Kidney (tissue), 22 donors: ENCODE data around the gene SLC1A1. TPM values are rescaled to one million over a fixed set of nuclear protein-coding genes. Genes with fewer than 3 reads are reported as not detected.

Experiments used
- DNase-seq, 5 donors: peaks; one replicate each; pipeline ENCODE4 v3.0.0-alpha.2; 2013 to 2020
- FAIRE-seq: peaks from 2 replicates; lab custom pipeline; 2012; peaks lifted over from hg19 to GRCh38; lab: Jason Lieb, UNC
- H3K27ac ChIP-seq, 2 donors: one replicate each; pipeline ENCODE4 v1.7.0; 2013; ENCODE audit warnings: low read depth in 2 of 2, low read length in 2 of 2, inconsistent platforms in 1 of 2
- H3K27me3 ChIP-seq: one replicate; pipeline ENCODE4 v1.7.1; 2013; ENCODE audit warnings: low read length, inconsistent platforms; ENCODE audit not compliant: control insufficient read depth, insufficient read depth
- H3K36me3 ChIP-seq, 3 donors: one replicate each; pipeline versions ENCODE4 v1.7.0 to v1.7.1; 2013; ENCODE audit warnings: low read length in 3 of 3, control low read depth in 1 of 3, inconsistent platforms in 1 of 3; ENCODE audit not compliant: insufficient read depth in 3 of 3, control insufficient read depth in 2 of 3
- H3K4me1 ChIP-seq, 3 donors: one replicate each; pipeline versions ENCODE4 v1.7.0 to v1.7.1; 2013; ENCODE audit warnings: low read length in 3 of 3, inconsistent platforms in 1 of 3, low read depth in 1 of 3; ENCODE audit not compliant: control insufficient read depth in 2 of 3, insufficient read depth in 2 of 3
- H3K4me3 ChIP-seq, 3 donors: one replicate each; pipeline versions ENCODE4 v1.7.0 to v1.8.1; 2013; ENCODE audit warnings: low read length in 3 of 3, control low read depth in 1 of 3, inconsistent platforms in 1 of 3
- H3K9ac ChIP-seq, 3 donors: one replicate each; pipeline versions ENCODE4 v1.7.0 to v1.7.1; 2013; ENCODE audit warnings: low read length in 3 of 3, control low read depth in 1 of 3, inconsistent platforms in 1 of 3
- H3K9me3 ChIP-seq, 3 donors: one replicate each; pipeline versions ENCODE4 v1.7.0 to v1.7.1; 2013; ENCODE audit warnings: low read length in 3 of 3, control low read depth in 1 of 3, inconsistent platforms in 1 of 3; ENCODE audit not compliant: control insufficient read depth in 2 of 3, insufficient read depth in 1 of 3
- CTCF ChIP-seq: IDR thresholded peaks from 3 replicates; pipeline ENCODE4 v1.5.1; 2012; ENCODE audit warnings: mild to moderate bottlenecking, moderate library complexity, borderline replicate concordance; ENCODE audit not compliant: insufficient read depth; ENCODE audit errors: extremely low read depth
- intact Hi-C: fragments of 100-400 bp; cut with DNase I; formaldehyde crosslinking; loops from one replicate; pipeline ENCODE4 v1.11.1; 2022
- long read RNA-seq, 10 donors: library from polyadenylated mRNA in 1 of 10; unstranded in 1 of 10; transcript quantifications; one replicate each; pipeline ENCODE4 v2.0.0 and lab custom pipeline, GENCODE V29; 2021 to 2026
- polyA plus RNA-seq: library from polyadenylated mRNA; stranded (reverse); fragments of 350-450 nt; fragmentation: Illumina TruSeq; extraction: RNeasy Lipid Tissue Mini Kit (QIAGEN cat#74804); gene quantifications from one replicate; pipeline ENCODE4 v1.2.3, GENCODE V29; 2014; ENCODE audit warnings: low read depth, low replicate concordance; ENCODE audit not compliant: insufficient read depth
- total RNA-seq: library from RNA; stranded (reverse); fragmentation: NEBNext Ultra II Directional; extraction: Animal tissue kit (Norgen Biotek cat#: 25700); gene quantifications from one replicate; pipeline ENCODE4 v1.2.1, GENCODE V29; 2021
- donor health status: control.
- donor health status: control.
- donor health status: control.
- donor health status: control.
- donor health status: control.
- donor health status: DM: yes; HTN: yes; CAD: no.
- donor health status: Normal renal cell carcinoma (clear cell type).

SLC1A1 gene
- total RNA-seq = 19.0 TPM
- 19.6 TPM for polyA plus RNA-seq
- long read RNA-seq, donor 1, partial matches to known transcripts = 0 of 1 reads
- long read RNA-seq, donor 1, other reads (novel, unspliced or antisense) = 0 of 1 reads
- long read RNA-seq, donor 2, transcript SLC1A1-201 (12 exons, 3,722 nt) = major isoform, 6 of 12 reads
- long read RNA-seq, donor 2, partial matches to known transcripts = 6 of 12 reads
- long read RNA-seq, donor 2, other reads (novel, unspliced or antisense) = 0 of 12 reads
- long read RNA-seq, donor 3, partial matches to known transcripts = 0 of 1 reads
- long read RNA-seq, donor 3, other reads (novel, unspliced or antisense) = 0 of 1 reads
- long read RNA-seq, donor 4, transcript SLC1A1-201 (12 exons, 3,722 nt) = major isoform, 9 of 9 reads
- long read RNA-seq, donor 4, partial matches to known transcripts = 0 of 9 reads
- long read RNA-seq, donor 4, other reads (novel, unspliced or antisense) = 0 of 9 reads
- long read RNA-seq, donor 5, partial matches to known transcripts = 0 of 2 reads
- long read RNA-seq, donor 5, other reads (novel, unspliced or antisense) = 0 of 2 reads
- long read RNA-seq, donor 6 = 0 reads
- long read RNA-seq, donor 7, transcript SLC1A1-201 (12 exons, 3,722 nt) = major isoform, 32 of 48 reads
- long read RNA-seq, donor 7, partial matches to known transcripts = 2 of 48 reads
- long read RNA-seq, donor 7, other reads (novel, unspliced or antisense) = 14 of 48 reads
- long read RNA-seq, donor 8, partial matches to known transcripts = 0 of 2 reads
- long read RNA-seq, donor 8, other reads (novel, unspliced or antisense) = 0 of 2 reads
- long read RNA-seq, donor 9, partial matches to known transcripts = 0 of 4 reads
- long read RNA-seq, donor 9, other reads (novel, unspliced or antisense) = 0 of 4 reads
- long read RNA-seq, donor 10, partial matches to known transcripts = 0 of 1 reads
- long read RNA-seq, donor 10, other reads (novel, unspliced or antisense) = 0 of 1 reads

GRCh38 chr9:4489919-4490704 is at the start of gene SLC1A1:
Gene SLC1A1 (plus strand): TSS chr9:4490468. CDS start chr9:4490680, 212 bp downstream.
- no peak for FAIRE-seq
- no peak for TF ChIP-seq CTCF
- H3K4me3 ChIP-seq = peak within 1 kb of the TSS; percentile 63 to 89 (median 70)
- H3K9me3 ChIP-seq = no peaks in the 10 kb centered on the region
- peak within 1 kb of the TSS; percentile 57 to 79 for H3K27ac ChIP-seq
- DNase-seq = peak; percentile 67 to 88 (median 78)
- peaks cover 0 to under 1% (median 0%) of the 10 kb centered on the region in 3 donors for H3K4me1 ChIP-seq
- peak within 1 kb of the TSS; percentile 11 to 88 (median 31) for H3K9ac ChIP-seq
- intact Hi-C loops = no loop called here
- no peaks in the 10 kb centered on the region for H3K36me3 ChIP-seq
- H3K27me3 ChIP-seq = no peaks in the 10 kb centered on the region

GRCh38 chr9:4442806-4443205 is 47.5 kb upstream of the SLC1A1 start:
- H3K27ac ChIP-seq = no peak overlapping the region
- TF ChIP-seq CTCF = no peak
- H3K4me1 ChIP-seq = no peaks in the 10 kb centered on the region
- no peak for DNase-seq
- peaks cover 0 to 5% (median 0%) of the 10 kb centered on the region in 3 donors for H3K9me3 ChIP-seq
- no peaks in the 10 kb centered on the region for H3K36me3 ChIP-seq
- no peak for FAIRE-seq
- intact Hi-C loops = no loop called here
- no peaks in the 10 kb centered on the region for H3K27me3 ChIP-seq
- no peak overlapping the region for H3K4me3 ChIP-seq
- H3K9ac ChIP-seq = no peak overlapping the region

GRCh38 chr9:4443439-4443838 is 46.8 kb upstream of the SLC1A1 start:
- Histone ChIP-seq H3K27me3 (no peaks in the 10 kb centered on the region), H3K36me3 (no peaks in the 10 kb centered on the region), H3K4me1 (no peaks in the 10 kb centered on the region), H3K9me3 (peaks cover 0 to 5% (median 0%) of the 10 kb centered on the region in 3 donors), H3K4me3 (no peak overlapping the region), H3K27ac (no peak overlapping the region), H3K9ac (no peak overlapping the region)
- FAIRE-seq (no peak), DNase-seq (no peak)
- intact Hi-C loops = no loop called here
- no peak for TF ChIP-seq CTCF
